Aorta (tissue), 5 donors: ENCODE results near the gene AMIGO3. TPM values are rescaled to one million over a fixed set of nuclear protein-coding genes. Genes with fewer than 3 reads are reported as not detected.

Experiments used
- ATAC-seq: fragments of 200-7000 bp; cut with Tn5 transposase; one replicate; pipeline ENCODE4 v1.9.1; 2022; ENCODE audit warnings: moderate library complexity; ENCODE audit not compliant: low FRiP score
- DNase-seq, 2 donors: peaks; one replicate each; pipeline ENCODE4 v3.0.0-alpha.2; 2020
- H3K27ac ChIP-seq, 2 donors: one replicate each; pipeline ENCODE4 v1.5.1; 2013; ENCODE audit warnings: low read length in 2 of 2, mild to moderate bottlenecking in 2 of 2, moderate library complexity in 2 of 2, control low read depth in 1 of 2, inconsistent platforms in 1 of 2, low read depth in 1 of 2
- H3K27me3 ChIP-seq, 2 donors: one replicate each; pipeline ENCODE4 v1.6.1; 2013; ENCODE audit warnings: control low read depth in 1 of 2, low read length in 1 of 2, mild to moderate bottlenecking in 1 of 2, moderate library complexity in 1 of 2; ENCODE audit not compliant: insufficient read depth in 2 of 2, control insufficient read depth in 1 of 2
- H3K36me3 ChIP-seq, 2 donors: one replicate each; pipeline ENCODE4 v1.6.1; 2013; ENCODE audit warnings: control low read depth in 1 of 2, low read length in 1 of 2, mild to moderate bottlenecking in 1 of 2; ENCODE audit not compliant: insufficient read depth in 2 of 2, control insufficient read depth in 1 of 2
- H3K4me1 ChIP-seq, 2 donors: one replicate each; pipeline ENCODE4 v1.6.1; 2013; ENCODE audit warnings: low read length in 2 of 2, control low read depth in 1 of 2, mild to moderate bottlenecking in 1 of 2, moderate library complexity in 1 of 2; ENCODE audit not compliant: insufficient read depth in 2 of 2, control insufficient read depth in 1 of 2
- H3K4me3 ChIP-seq, 2 donors: one replicate each; pipeline ENCODE4 v1.5.1; 2013; ENCODE audit warnings: low read length in 2 of 2, control low read depth in 1 of 2, mild to moderate bottlenecking in 1 of 2
- H3K9me3 ChIP-seq: one replicate; pipeline ENCODE4 v1.6.1; 2013; ENCODE audit warnings: mild to moderate bottlenecking, low read length; ENCODE audit not compliant: control insufficient read depth
- WGBS, 2 donors: extraction: QIAGEN DNeasy Blood & Tissue Kit; methylation state at CpG; one replicate each; pipeline ENCODE4 v1.1.7; 2013; 5-methylcytosine and 5-hydroxymethylcytosine counted together
- intact Hi-C, 2 donors: fragments of 100-400 bp; cut with DNase I; formaldehyde crosslinking; loops; one replicate each; pipeline versions ENCODE4 v1.14.2 to v1.15.0; 2022
- polyA plus RNA-seq, 2 donors: library from polyadenylated mRNA; stranded (reverse); fragments of 200-250 nt; gene quantifications; one replicate each; pipeline ENCODE4 v1.2.3, GENCODE V29; 2013
- total RNA-seq, 2 donors: library from RNA; stranded (reverse); fragmentation: NEBNext Ultra II Directional; extraction: Animal tissue kit (Norgen Biotek cat#: 25700); gene quantifications; one replicate each; pipeline ENCODE4 v1.2.1, GENCODE V29; 2021
- donor health status: healthy with polysubstance abuse.
- donor health status: Bipolar disorder and iron deficiency.
- donor health status: DM: no; HTN: no; CAD: no.
- donor health status: DM: no; HTN: no; CAD: no.
- donor health status: DM: yes; HTN: yes; CAD: no.

The AMIGO3 gene
- total and polyA plus RNA-seq, 4 donors, result 1.1 TPM; not detected in 3

GRCh38 chr3:49709852-49710251 is 9.6 kb downstream of the AMIGO3 start:
- Histone ChIP-seq H3K4me1 (no peaks in the 10 kb centered on the region), H3K27ac (no peak overlapping the region), H3K9me3 (no peaks in the 10 kb centered on the region), H3K4me3 (no peak overlapping the region), H3K27me3 (no peaks in the 10 kb centered on the region), H3K36me3 (peaks cover 0 to 5% of the 10 kb centered on the region in 2 donors)
- intact Hi-C loops, result loop anchor here in 1 of 2 donors (10.0 kb wide), 1 partner anchor 125 kb away; no protein-coding TSS in a partner anchor
- 93 to 96% methylated on average over 8 of the region's 8 CpGs for WGBS, 2 donors
- DNase-seq (no peak), ATAC-seq (no peak)

GRCh38 chr3:49707113-49707480 is 12.4 kb downstream of the AMIGO3 start:
- H3K4me1 ChIP-seq, result no peaks in the 10 kb centered on the region
- WGBS, 2 donors, result 59 to 63% methylated on average over 4 of the region's 4 CpGs
- H3K9me3 ChIP-seq, result no peaks in the 10 kb centered on the region
- ATAC-seq, result no peak
- DNase-seq, result no peak
- no peaks in the 10 kb centered on the region for H3K27me3 ChIP-seq
- intact Hi-C loops, result loop anchor here in 1 of 2 donors (10.0 kb wide), 1 partner anchor 128 kb away; no protein-coding TSS in a partner anchor
- no peak overlapping the region for H3K4me3 ChIP-seq
- H3K36me3 ChIP-seq, result peaks cover 0 to 5% of the 10 kb centered on the region in 2 donors
- no peak overlapping the region for H3K27ac ChIP-seq

DNA sequence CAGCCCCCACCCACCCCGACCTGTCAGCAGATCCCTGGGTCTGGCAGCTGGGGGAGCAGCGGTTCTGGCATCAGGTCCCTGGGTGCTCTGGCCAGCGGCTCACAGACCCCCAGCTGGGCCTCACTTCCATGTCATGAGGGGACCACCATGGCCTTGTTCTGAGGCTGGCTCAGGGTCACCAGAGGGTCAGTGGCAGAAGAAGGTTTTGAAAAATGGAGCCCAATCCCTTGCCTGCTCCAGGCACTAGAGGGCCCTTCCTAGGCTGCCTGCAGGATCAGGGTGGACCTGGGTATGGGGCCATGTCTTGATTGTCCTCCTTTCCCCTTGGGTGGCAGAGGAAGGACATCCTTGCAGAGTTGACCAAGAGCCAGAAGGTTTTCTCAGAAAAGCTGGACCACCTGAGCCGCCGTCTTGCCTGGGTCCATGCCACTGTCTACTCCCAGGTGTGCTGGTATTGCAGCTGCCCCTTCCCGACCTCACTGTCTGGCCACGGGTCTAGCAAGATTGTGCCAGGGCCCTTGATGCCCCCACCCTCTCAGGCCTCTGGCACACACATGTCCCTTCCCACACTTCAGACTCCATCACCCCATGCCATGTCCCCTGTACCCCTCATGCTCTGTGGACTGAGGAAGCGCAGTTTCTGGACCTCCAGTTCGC is 12.9 kb downstream of the AMIGO3 start:
- Histone ChIP-seq H3K36me3 (peaks cover 0 to 5% of the 10 kb centered on the region in 2 donors), H3K9me3 (no peaks in the 10 kb centered on the region), H3K4me3 (no peak overlapping the region), H3K27ac (no peak overlapping the region), H3K27me3 (no peaks in the 10 kb centered on the region), H3K4me1 (no peaks in the 10 kb centered on the region)
- WGBS, 2 donors, result 85 to 86% methylated on average over 9 of the region's 9 CpGs
- ATAC-seq (no peak), DNase-seq (no peak)
- intact Hi-C loops, result loop anchor here in 1 of 2 donors (10.0 kb wide), 1 partner anchor 128 kb away; no protein-coding TSS in a partner anchor

DNA sequence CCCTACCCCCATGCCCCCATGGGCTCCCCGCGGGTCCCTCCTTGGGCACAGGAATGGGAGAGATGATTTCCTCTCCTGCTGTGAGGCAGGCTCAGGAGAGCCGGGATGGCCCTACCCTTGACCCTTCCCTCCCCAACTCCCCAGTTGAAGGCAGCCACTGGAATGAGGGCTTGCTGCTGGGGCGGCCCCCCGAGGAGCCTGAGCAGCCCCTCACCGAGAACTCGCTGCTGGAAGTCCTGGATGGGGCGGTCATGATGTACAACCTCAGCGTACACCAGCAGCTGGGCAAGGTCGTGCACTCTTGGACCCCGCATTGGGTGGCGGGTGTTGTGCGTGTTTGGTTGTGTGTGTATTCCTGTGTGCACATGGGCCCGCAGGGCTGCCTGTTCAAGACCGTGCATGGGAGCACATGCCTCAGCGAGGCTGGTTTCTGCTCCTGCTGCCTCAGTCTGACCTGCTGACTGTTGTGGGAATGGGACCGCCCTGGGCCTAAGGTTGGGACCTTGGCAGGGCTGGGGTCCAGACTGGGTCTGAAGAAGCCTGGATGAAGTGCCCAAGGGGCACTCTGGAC is 14.0 kb downstream of the AMIGO3 start:
- no peak overlapping the region for H3K27ac ChIP-seq
- ATAC-seq (no peak), DNase-seq (no peak)
- H3K4me1 ChIP-seq, result no peaks in the 10 kb centered on the region
- peaks cover 0 to 5% of the 10 kb centered on the region in 2 donors for H3K36me3 ChIP-seq
- WGBS, 2 donors, result 93% methylated on average over 17 of the region's 17 CpGs
- H3K9me3 ChIP-seq, result no peaks in the 10 kb centered on the region
- no peak overlapping the region for H3K4me3 ChIP-seq
- intact Hi-C loops, result loop anchor here in 1 of 2 donors (10.0 kb wide), 1 partner anchor 129 kb away; no protein-coding TSS in a partner anchor
- no peaks in the 10 kb centered on the region for H3K27me3 ChIP-seq

DNA sequence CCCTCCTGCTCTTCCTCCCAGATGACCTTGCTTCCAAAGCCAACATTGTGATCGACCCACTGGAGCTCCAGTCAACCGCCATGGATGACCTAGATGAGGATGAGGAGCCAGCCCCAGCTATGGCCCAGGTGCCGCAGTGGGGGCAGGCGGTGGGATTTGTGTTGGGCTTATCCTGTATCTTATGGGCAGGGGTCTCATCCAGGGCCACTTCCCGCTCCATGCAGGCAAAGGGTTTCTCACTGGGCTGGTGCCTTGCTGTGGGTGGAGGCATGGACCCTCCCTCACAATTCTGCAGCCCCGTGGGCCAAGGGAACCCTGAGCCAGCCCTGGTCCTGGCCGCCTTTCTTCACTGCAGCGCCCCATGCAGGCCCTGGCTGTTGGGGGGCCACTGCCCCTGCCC is 14.9 kb downstream of the AMIGO3 start:
- H3K27ac ChIP-seq, result no peak overlapping the region
- H3K27me3 ChIP-seq, result no peaks in the 10 kb centered on the region
- no peak for DNase-seq
- no peak overlapping the region for H3K4me3 ChIP-seq
- no peak for ATAC-seq
- intact Hi-C loops, result loop anchor here (5.0 to 10.0 kb wide), 2 partner anchors 130 to 133 kb away; no protein-coding TSS in a partner anchor
- 93 to 94% methylated on average over 8 of the region's 8 CpGs for WGBS, 2 donors
- no peaks in the 10 kb centered on the region for H3K9me3 ChIP-seq
- no peaks in the 10 kb centered on the region for H3K4me1 ChIP-seq
- H3K36me3 ChIP-seq, result peaks cover 0 to 5% of the 10 kb centered on the region in 2 donors

- no peak overlapping the region for H3K4me3 ChIP-seq
- intact Hi-C loops, result loop anchor here (5.0 to 10.0 kb wide), 2 partner anchors 131 to 133 kb away; no protein-coding TSS in a partner anchor
- H3K9me3 ChIP-seq, result no peaks in the 10 kb centered on the region
- WGBS, 2 donors, result 93% methylated on average over 7 of the region's 7 CpGs
- ATAC-seq (no peak), DNase-seq (no peak)
- peaks cover 0 to 5% of the 10 kb centered on the region in 2 donors for H3K36me3 ChIP-seq
- no peaks in the 10 kb centered on the region for H3K4me1 ChIP-seq
- H3K27ac ChIP-seq, result no peak overlapping the region
- no peaks in the 10 kb centered on the region for H3K27me3 ChIP-seq
Measured at GRCh38 chr3:49703956-49704355, 15.5 kb downstream of the AMIGO3 start.

GRCh38 chr3:49703443-49703927 is 16.0 kb downstream of the AMIGO3 start:
- 56 to 58% methylated on average over 14 of the region's 14 CpGs for WGBS, 2 donors
- Histone ChIP-seq H3K4me1 (no peaks in the 10 kb centered on the region), H3K36me3 (peaks cover 0 to 5% of the 10 kb centered on the region in 2 donors), H3K27me3 (no peaks in the 10 kb centered on the region), H3K27ac (no peak overlapping the region), H3K9me3 (no peaks in the 10 kb centered on the region), H3K4me3 (no peak overlapping the region)
- DNase-seq, result peak; percentile 71 to 82
- intact Hi-C loops, result loop anchor here (5.0 to 10.0 kb wide), 2 partner anchors 131 to 134 kb away; no protein-coding TSS in a partner anchor
- peak; percentile 65 for ATAC-seq

- H3K27me3 ChIP-seq, result no peaks in the 10 kb centered on the region
- no peak overlapping the region for H3K27ac ChIP-seq
- intact Hi-C loops, result loop anchor here (5.0 to 10.0 kb wide), 2 partner anchors 132 to 135 kb away; no protein-coding TSS in a partner anchor
- H3K4me1 ChIP-seq, result no peaks in the 10 kb centered on the region
- no peaks in the 10 kb centered on the region for H3K9me3 ChIP-seq
- no peak for ATAC-seq
- peaks cover 0 to 5% of the 10 kb centered on the region in 2 donors for H3K36me3 ChIP-seq
- no peak overlapping the region for H3K4me3 ChIP-seq
- 90 to 92% methylated on average over 11 of the region's 11 CpGs for WGBS, 2 donors
- no peak for DNase-seq
Measured at GRCh38 chr3:49702672-49703071, 16.8 kb downstream of the AMIGO3 start.
